HEK293 (cell line): ENCODE results near the gene TMCC2.
A peak's percentile ranks its signal among the peaks of the same experiment; 100 is the strongest.

Source experiments
- CTCF ChIA-PET: fragments of 350-600 bp; formaldehyde crosslinking; extraction: SDS; loops from one replicate; lab custom pipeline; 2021; ENCODE audit warnings: antibody characterized with exemption; lab: Yijun Ruan, JAX
- POLR2A ChIA-PET: fragments of 300-600 bp; formaldehyde crosslinking; extraction: SDS; loops from one replicate; lab custom pipeline; 2020; ENCODE audit warnings: antibody characterized with exemption, inconsistent platforms; lab: Yijun Ruan, JAX
- H3K27ac ChIP-seq: fragments of 200-500 bp; sonication (Bioruptor generic); 2 replicates; pipeline ENCODE4 v1.5.1; 2014; ENCODE audit warnings: low read depth, low read length, control low read depth, inconsistent platforms; ENCODE audit errors: extremely low read depth
- H3K36me3 ChIP-seq, 2 experiments: fragments of 200-500 bp in 1 of 2; sonication (Bioruptor generic) in 1 of 2; 1 replicate in 1 of 2; 2 replicates in 1 of 2; pipeline ENCODE4 v1.5.1; 2014 to 2017; ENCODE audit warnings: inconsistent platforms in 2 of 2, low read length in 2 of 2; ENCODE audit not compliant: control insufficient read depth in 2 of 2, insufficient read depth in 1 of 2
- H3K4me1 ChIP-seq: fragments of 200-500 bp; sonication (Bioruptor generic); 2 replicates; pipeline ENCODE4 v1.5.1; 2014; ENCODE audit warnings: mild to moderate bottlenecking, low read length, inconsistent platforms; ENCODE audit not compliant: control insufficient read depth, insufficient read depth
- H3K4me3 ChIP-seq: 2 replicates; pipeline ENCODE4 v1.5.1; 2011; ENCODE audit warnings: low read depth, mild to moderate bottlenecking, control low read depth, low read length, moderate library complexity
- H3K9me3 ChIP-seq: fragments of 200-500 bp; sonication (Bioruptor generic); 2 replicates; pipeline ENCODE4 v1.5.1; 2014; ENCODE audit warnings: low read depth, low read length, inconsistent platforms; ENCODE audit not compliant: control insufficient read depth, insufficient read depth
- BCL11B ChIP-seq: fragments of 450-650 bp; formaldehyde crosslinking; IDR thresholded peaks from 2 replicates; pipeline ENCODE4 v1.5.1; 2016; ENCODE audit warnings: low read depth, missing biosample characterization, missing genetic modification characterization
- FEZF1 ChIP-seq: fragments of 450-650 bp; formaldehyde crosslinking; IDR thresholded peaks from 2 replicates; pipeline ENCODE4 v1.5.1; 2016; ENCODE audit warnings: missing biosample characterization, missing genetic modification characterization
- HOXA7 ChIP-seq: sonication (generic); formaldehyde crosslinking; IDR thresholded peaks from 2 replicates; pipeline ENCODE4 v1.8.1; 2022; ENCODE audit warnings: missing genetic modification reagents, borderline replicate concordance
- PRDM10 ChIP-seq: fragments of 450-650 bp; formaldehyde crosslinking; IDR thresholded peaks from 2 replicates; pipeline ENCODE4 v1.5.1; 2016; ENCODE audit warnings: missing biosample characterization, missing genetic modification characterization
- ZBTB6 ChIP-seq: fragments of 450-650 bp; formaldehyde crosslinking; IDR thresholded peaks from 2 replicates; pipeline ENCODE4 v1.5.1; 2017; ENCODE audit warnings: missing biosample characterization, missing genetic modification characterization
- ZEB2 ChIP-seq: fragments of 450-650 bp; formaldehyde crosslinking; IDR thresholded peaks from 2 replicates; pipeline ENCODE4 v1.5.1; 2016; ENCODE audit warnings: missing biosample characterization, missing genetic modification characterization
- ZNF133 ChIP-seq: fragments of 450-650 bp; formaldehyde crosslinking; IDR thresholded peaks from 2 replicates; pipeline ENCODE4 v1.5.1; 2016; ENCODE audit warnings: missing biosample characterization, missing genetic modification characterization
- ZNF24 ChIP-seq: fragments of 450-650 bp; formaldehyde crosslinking; IDR thresholded peaks from 2 replicates; pipeline ENCODE4 v1.5.1; 2016; ENCODE audit warnings: missing biosample characterization, missing genetic modification characterization
- ZNF473 ChIP-seq: fragments of 450-650 bp; formaldehyde crosslinking; IDR thresholded peaks from 2 replicates; pipeline ENCODE4 v1.5.1; 2017; ENCODE audit warnings: missing biosample characterization, missing genetic modification characterization
- ZNF501 ChIP-seq: fragments of 450-650 bp; formaldehyde crosslinking; IDR thresholded peaks from 2 replicates; pipeline ENCODE4 v1.5.1; 2016; ENCODE audit warnings: missing biosample characterization, missing genetic modification characterization
- ZNF513 ChIP-seq: fragments of 450-650 bp; IDR thresholded peaks from 2 replicates; pipeline ENCODE4 v1.5.1; 2018; ENCODE audit warnings: missing biosample characterization, missing genetic modification characterization
- ZNF548 ChIP-seq: fragments of 450-650 bp; formaldehyde crosslinking; IDR thresholded peaks from 2 replicates; pipeline ENCODE4 v1.5.1; 2016; ENCODE audit warnings: missing biosample characterization, missing genetic modification characterization
- ZNF585B ChIP-seq: fragments of 450-650 bp; formaldehyde crosslinking; IDR thresholded peaks from 2 replicates; pipeline ENCODE4 v1.5.1; 2016; ENCODE audit warnings: missing biosample characterization, missing genetic modification characterization
- ZNF623 ChIP-seq: fragments of 450-650 bp; formaldehyde crosslinking; IDR thresholded peaks from 2 replicates; pipeline ENCODE4 v1.5.1; 2016; ENCODE audit warnings: missing biosample characterization, missing genetic modification characterization
- ZNF624 ChIP-seq: fragments of 450-650 bp; formaldehyde crosslinking; IDR thresholded peaks from 2 replicates; pipeline ENCODE4 v1.5.1; 2017; ENCODE audit warnings: missing biosample characterization, missing genetic modification characterization
- ZNF629 ChIP-seq: fragments of 450-650 bp; formaldehyde crosslinking; IDR thresholded peaks from 2 replicates; pipeline ENCODE4 v1.5.1; 2017; ENCODE audit warnings: missing biosample characterization, missing genetic modification characterization
- ZNF704 ChIP-seq: fragments of 450-650 bp; formaldehyde crosslinking; IDR thresholded peaks from 2 replicates; pipeline ENCODE4 v1.5.1; 2016; ENCODE audit warnings: missing biosample characterization, missing genetic modification characterization
- ZNF76 ChIP-seq: fragments of 450-650 bp; formaldehyde crosslinking; IDR thresholded peaks from 2 replicates; pipeline ENCODE4; 2016; ENCODE audit warnings: low read depth, missing biosample characterization, missing genetic modification characterization, borderline replicate concordance
- ZNF776 ChIP-seq: fragments of 450-650 bp; formaldehyde crosslinking; IDR thresholded peaks from 2 replicates; pipeline ENCODE4 v1.5.0; 2017; ENCODE audit warnings: missing biosample characterization, missing genetic modification characterization, borderline replicate concordance

Gene TMCC2

GRCh38 chr1:205256951-205257625 is 29.3 kb downstream of the TMCC2 start:
- CTCF ChIA-PET = interaction anchor here (0.5 to 14.6 kb wide), 53 partner anchors 8 to 800 kb away, joined by 3 to 253 read pairs (median 4); partner anchors contain the start of genes RBBP5 and TMCC2
- POLR2A ChIA-PET = interaction anchor here (0.8 to 2.1 kb wide), 3 partner anchors 28 to 136 kb away, joined by 4 to 9 read pairs (median 8); partner anchors contain the start of genes RBBP5 and TMCC2
- Histone ChIP-seq H3K4me3 (no peak overlapping the region), H3K27ac (no peak overlapping the region)
- TF ChIP-seq ZNF629 (no peak), ZNF501 (tag by site-specific recombination) (no peak), ZNF133 (tag by site-specific recombination) (no peak), ZNF776 (no peak), FEZF1 (no peak), ZEB2 (tag by site-specific recombination) (no peak), ZNF473 (tag by site-specific recombination) (no peak), ZBTB6 (no peak), ZNF624 (no peak), BCL11B (tag by site-specific recombination) (no peak), ZNF548 (tag by site-specific recombination) (no peak), ZNF24 (tag by site-specific recombination) (no peak), ZNF585B (no peak)
- TF ChIP-seq, all 188 proteins: peak for 0
- H3K36me3 ChIP-seq = no peaks in the 10 kb centered on the region
- no peaks in the 10 kb centered on the region for H3K4me1 ChIP-seq
- H3K9me3 ChIP-seq = no peaks in the 10 kb centered on the region

GRCh38 chr1:205257735-205258134 is 30.0 kb downstream of the TMCC2 start:
- ChIA-PET CTCF (interaction anchor here (0.6 to 14.6 kb wide), 17 partner anchors 14 to 451 kb away, joined by 3 to 253 read pairs (median 5); partner anchors contain the start of gene TMCC2), POLR2A (no interaction called here)
- no peak overlapping the region for H3K4me3 ChIP-seq
- H3K4me1 ChIP-seq = no peaks in the 10 kb centered on the region
- H3K9me3 ChIP-seq = no peaks in the 10 kb centered on the region
- TF ChIP-seq ZNF704 (tag by site-specific recombination) (no peak), ZNF623 (tag by site-specific recombination) (no peak), ZNF513 (tag by site-specific recombination) (no peak), ZNF76 (tag by site-specific recombination) (no peak)
- H3K27ac ChIP-seq = no peak overlapping the region
- no peaks in the 10 kb centered on the region for H3K36me3 ChIP-seq

GRCh38 chr1:205258261-205258691 is 30.5 kb downstream of the TMCC2 start:
- no peak overlapping the region for H3K4me3 ChIP-seq
- CTCF ChIA-PET = interaction anchor here (0.6 to 14.6 kb wide), 12 partner anchors 14 to 412 kb away, joined by 3 to 253 read pairs (median 4); partner anchors contain the start of gene TMCC2
- H3K9me3 ChIP-seq = no peaks in the 10 kb centered on the region
- TF ChIP-seq PRDM10 (tag by site-specific recombination) (peak; percentile 25; the same call in 1 of the 2 replicates), HOXA7 (CRISPR knock-in tag) (no peak)
- TF ChIP-seq, all 188 proteins: peak for 1
- H3K4me1 ChIP-seq = no peaks in the 10 kb centered on the region
- no peaks in the 10 kb centered on the region for H3K36me3 ChIP-seq
- H3K27ac ChIP-seq = no peak overlapping the region
- POLR2A ChIA-PET = interaction anchor here (0.6 kb wide), 1 partner anchor 27 kb away, joined by 3 read pairs; no protein-coding TSS in a partner anchor
